ENCODE data around the gene WBP4. TPM values are rescaled to one million over a fixed set of nuclear protein-coding genes. Genes with fewer than 3 reads are reported as not detected.
A peak's percentile ranks its signal among the peaks of the same experiment; 100 is the strongest.
"Not testable (repeated sequence)": the region's sequence is repeated elsewhere in the genome, so short reads cannot be mapped to it uniquely, and the experiment has no call there.

Gene WBP4
- total RNA-seq, 1 experiment from 2014 or later: 7.2 TPM

GRCh38 chr13:41034881-41035280, 26.4 kb upstream of the WBP4 start:
- no CpG with 5 or more reads among the region's 5 CpGs for WGBS (ENCODE audit: extremely low coverage, insufficient read length, low lambda C conversion rate)

GRCh38 chr13:41036557-41036956, 24.8 kb upstream of the WBP4 start:
- H3K4me2 ChIP-seq (ENCODE audit: insufficient read depth, insufficient read length, low read length); H3K9me3 ChIP-seq (ENCODE audit: control insufficient read depth, low read depth, low read length); H3K23ac ChIP-seq (ENCODE audit: insufficient read length, low read depth, low read length); H2AFZ ChIP-seq (ENCODE audit: low read length); H4K5ac ChIP-seq (ENCODE audit: insufficient read length, low read depth, low read length); H3K18ac ChIP-seq (ENCODE audit: insufficient read length, low read depth, low read length); H3K56ac ChIP-seq (ENCODE audit: insufficient read length, low read depth, low read length); H3K27me3 Mint-ChIP-seq (ENCODE audit: low read depth); H3T11ph ChIP-seq (ENCODE audit: low read length); H2AK5ac ChIP-seq (ENCODE audit: insufficient read length, low read length); H3K9ac ChIP-seq (ENCODE audit: extremely low read depth, insufficient read length, low read length); H3K4me1 Mint-ChIP-seq; H3K23me2 ChIP-seq (ENCODE audit: insufficient read length, low read depth, low read length, poor library complexity, severe bottlenecking); H3K27ac Mint-ChIP-seq; H2BK12ac ChIP-seq (ENCODE audit: insufficient read length, low read depth, low read length); DNase-seq; H3K79me2 ChIP-seq (ENCODE audit: insufficient read depth, low read length); H3K14ac ChIP-seq (ENCODE audit: insufficient read depth, low read length); H4K91ac ChIP-seq (ENCODE audit: insufficient read length, low read depth, low read length); H2BK120ac ChIP-seq (ENCODE audit: low read depth, low read length, poor library complexity, severe bottlenecking); H3K27me3 ChIP-seq (ENCODE audit: insufficient read depth, low read length); H2BK5ac ChIP-seq (ENCODE audit: insufficient read length, low read length); H3K4ac ChIP-seq (ENCODE audit: low read depth, low read length); H3K79me1 ChIP-seq (ENCODE audit: insufficient read depth, low read depth, low read length, poor library complexity, severe bottlenecking); H2BK20ac ChIP-seq (ENCODE audit: low read depth, low read length, poor library complexity, severe bottlenecking); H3K4me3 Mint-ChIP-seq; H4K8ac ChIP-seq (replicated peaks; ENCODE audit: insufficient read length, low read depth, low read length); H3K27ac ChIP-seq (ENCODE audit: insufficient read length, low read depth, low read length); H3K4me1 ChIP-seq (ENCODE audit: insufficient read depth, low read length); H4K20me1 ChIP-seq (ENCODE audit: control insufficient read depth, insufficient read depth, insufficient read length); H2BK15ac ChIP-seq (ENCODE audit: low read depth, low read length): not testable (repeated sequence)
- Mint-ChIP-seq H3K36me3 (ENCODE audit: insufficient read depth in 1 of 3, low read depth in 3 of 3) (peaks cover 7 to 18% (median 10%) of the 10 kb centered on the region in 3 experiments), H3K9me3 (peaks cover 12 to 13% of the 10 kb centered on the region in 2 experiments)
- no CpG with 5 or more reads among the region's 5 CpGs for WGBS (ENCODE audit: extremely low coverage, insufficient read length, low lambda C conversion rate)

More at GRCh38 chr13:41034881-41035280, 26.4 kb upstream of the WBP4 start:
- Histone ChIP-seq H2BK12ac (ENCODE audit: insufficient read length, low read depth, low read length) (no peak overlapping the region), H3K27ac (ENCODE audit: insufficient read length, low read depth, low read length) (no peak overlapping the region), H4K5ac (ENCODE audit: insufficient read length, low read depth, low read length) (no peak overlapping the region), H3K23me2 (ENCODE audit: insufficient read length, low read depth, low read length, poor library complexity, severe bottlenecking) (no peaks in the 10 kb centered on the region), H4K20me1 (ENCODE audit: control insufficient read depth, insufficient read depth, insufficient read length) (no peaks in the 10 kb centered on the region), H3K14ac (ENCODE audit: insufficient read depth, low read length) (no peak overlapping the region), H2BK15ac (ENCODE audit: low read depth, low read length) (no peak overlapping the region), H3K9ac (ENCODE audit: extremely low read depth, insufficient read length, low read length) (no peak overlapping the region), H2BK120ac (ENCODE audit: low read depth, low read length, poor library complexity, severe bottlenecking) (no peak overlapping the region), H4K91ac (ENCODE audit: insufficient read length, low read depth, low read length) (no peak overlapping the region), H3K79me2 (ENCODE audit: insufficient read depth, low read length) (no peaks in the 10 kb centered on the region), H3T11ph (ENCODE audit: low read length) (no peak overlapping the region), H3K4me1 (ENCODE audit: insufficient read depth, low read length) (no peaks in the 10 kb centered on the region; the same call in 1 of the 2 replicates), H3K9me3 (ENCODE audit: control insufficient read depth, low read depth, low read length) (no peaks in the 10 kb centered on the region), H3K4ac (ENCODE audit: low read depth, low read length) (no peak overlapping the region), H3K18ac (ENCODE audit: insufficient read length, low read depth, low read length) (no peak overlapping the region), H3K79me1 (ENCODE audit: insufficient read depth, low read depth, low read length, poor library complexity, severe bottlenecking) (no peaks in the 10 kb centered on the region), H3K4me2 (ENCODE audit: insufficient read depth, insufficient read length, low read length) (no peak overlapping the region), H2AK5ac (ENCODE audit: insufficient read length, low read length) (no peak overlapping the region), H3K56ac (ENCODE audit: insufficient read length, low read depth, low read length) (no peak overlapping the region), H3K23ac (ENCODE audit: insufficient read length, low read depth, low read length) (no peak overlapping the region), H4K8ac (replicated peaks; ENCODE audit: insufficient read length, low read depth, low read length) (no peak overlapping the region), H2BK5ac (ENCODE audit: insufficient read length, low read length) (no peak overlapping the region), H2AFZ (ENCODE audit: low read length) (no peak overlapping the region), H3K27me3 (ENCODE audit: insufficient read depth, low read length) (no peaks in the 10 kb centered on the region), H2BK20ac (ENCODE audit: low read depth, low read length, poor library complexity, severe bottlenecking) (no peak overlapping the region)
- Mint-ChIP-seq H3K4me1 (peaks cover 8% of the 10 kb centered on the region in 2 experiments), H3K36me3 (ENCODE audit: insufficient read depth in 1 of 3, low read depth in 3 of 3) (peaks cover 2 to 4% (median 3%) of the 10 kb centered on the region in 3 experiments; a peak in 2 of 7 replicates), H3K27me3 (ENCODE audit: low read depth) (no peaks in the 10 kb centered on the region), H3K4me3 (no peak overlapping the region), H3K27ac (peak overlapping the region in 1 of 3 experiments; percentile 9; a peak in 1 of 7 replicates), H3K9me3 (no peaks in the 10 kb centered on the region)
- TF ChIP-seq CTCF (conservative IDR thresholded peaks at IDR 0.05): no peak
- no peak for DNase-seq
